ENCODE measurements around the gene INPP4B. TPM values are rescaled to one million over a fixed set of nuclear protein-coding genes. Genes with fewer than 3 reads are reported as not detected.

The INPP4B gene
- total and polyA plus RNA-seq, 2 donors from 2014 or later: 2.6 to 18.9 TPM

DNA sequence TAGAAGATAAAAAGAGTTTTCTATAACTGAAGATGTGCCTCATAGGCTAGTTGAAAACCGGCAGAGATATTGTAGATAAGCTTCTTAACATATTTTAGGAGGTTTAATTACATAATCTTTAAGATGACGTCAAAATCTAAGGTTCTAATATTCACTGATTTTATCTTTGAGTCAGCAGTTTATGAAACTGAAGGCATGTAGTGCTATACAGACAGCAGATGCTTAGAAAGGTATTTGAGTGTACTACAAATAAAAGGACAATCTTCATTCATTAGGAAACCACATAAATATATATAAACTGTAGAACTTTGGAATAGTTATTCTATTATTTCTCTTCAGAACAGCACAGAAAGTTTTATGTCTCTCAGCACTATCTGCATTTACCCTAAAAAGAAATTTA is 704.9 kb downstream of the INPP4B start:
- H3K27me3 ChIP-seq (ENCODE audit: control insufficient read depth, insufficient read depth, low read length): no peaks in the 10 kb centered on the region
- H3K4me1 ChIP-seq (ENCODE audit: control insufficient read depth in 2 of 3, insufficient read depth in 2 of 3, low read depth in 1 of 3, low read length in 3 of 3): no peaks in the 10 kb centered on the region
- H3K9me3 ChIP-seq (ENCODE audit: control insufficient read depth in 2 of 3, insufficient read depth in 1 of 3, low read length in 3 of 3): no peaks in the 10 kb centered on the region
- FAIRE-seq (no peak), DNase-seq (no peak)
- no peak overlapping the region for H3K27ac ChIP-seq (ENCODE audit: low read depth in 2 of 2, low read length in 2 of 2)
- H3K4me3 ChIP-seq (ENCODE audit: low read length in 3 of 3): no peak overlapping the region
- TF ChIP-seq, protein P1, sequence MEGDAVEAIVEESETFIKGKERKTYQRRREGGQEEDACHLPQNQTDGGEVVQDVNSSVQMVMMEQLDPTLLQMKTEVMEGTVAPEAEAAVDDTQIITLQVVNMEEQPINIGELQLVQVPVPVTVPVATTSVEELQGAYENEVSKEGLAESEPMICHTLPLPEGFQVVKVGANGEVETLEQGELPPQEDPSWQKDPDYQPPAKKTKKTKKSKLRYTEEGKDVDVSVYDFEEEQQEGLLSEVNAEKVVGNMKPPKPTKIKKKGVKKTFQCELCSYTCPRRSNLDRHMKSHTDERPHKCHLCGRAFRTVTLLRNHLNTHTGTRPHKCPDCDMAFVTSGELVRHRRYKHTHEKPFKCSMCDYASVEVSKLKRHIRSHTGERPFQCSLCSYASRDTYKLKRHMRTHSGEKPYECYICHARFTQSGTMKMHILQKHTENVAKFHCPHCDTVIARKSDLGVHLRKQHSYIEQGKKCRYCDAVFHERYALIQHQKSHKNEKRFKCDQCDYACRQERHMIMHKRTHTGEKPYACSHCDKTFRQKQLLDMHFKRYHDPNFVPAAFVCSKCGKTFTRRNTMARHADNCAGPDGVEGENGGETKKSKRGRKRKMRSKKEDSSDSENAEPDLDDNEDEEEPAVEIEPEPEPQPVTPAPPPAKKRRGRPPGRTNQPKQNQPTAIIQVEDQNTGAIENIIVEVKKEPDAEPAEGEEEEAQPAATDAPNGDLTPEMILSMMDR (IDR thresholded peaks at IDR 0.05; ENCODE audit: borderline replicate concordance, extremely low read depth, insufficient read depth): no peak
- no peaks in the 10 kb centered on the region for H3K36me3 ChIP-seq (ENCODE audit: control insufficient read depth in 2 of 3, insufficient read depth in 3 of 3, low read length in 3 of 3)
- H3K9ac ChIP-seq (ENCODE audit: low read length in 3 of 3): no peak overlapping the region
- intact Hi-C loops (cut with DNase I): no loop called here

DNA sequence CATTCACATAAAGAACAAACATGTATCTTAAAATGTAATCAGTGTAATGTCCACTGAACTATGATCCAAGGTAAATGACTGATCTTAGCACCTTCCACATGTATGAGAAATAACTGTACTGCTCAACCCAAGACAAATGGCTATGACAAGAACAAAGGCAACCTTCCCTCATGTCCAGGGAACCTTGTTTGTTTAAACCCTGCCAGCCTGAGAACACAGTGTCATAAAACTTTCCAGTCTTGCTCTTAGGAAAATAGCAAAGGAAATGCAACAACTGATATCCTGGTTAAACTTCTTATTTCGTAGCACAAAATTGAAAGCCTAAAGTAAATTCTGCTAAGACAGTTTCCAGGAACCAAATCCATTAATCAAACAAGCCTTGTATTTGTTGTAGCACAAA is 715.4 kb downstream of the INPP4B start:
- H3K9ac ChIP-seq (ENCODE audit: low read length in 3 of 3): no peak overlapping the region
- intact Hi-C loops (cut with DNase I): no loop called here
- peaks cover 0 to 18% (median 0%) of the 10 kb centered on the region in 3 donors for H3K4me1 ChIP-seq (ENCODE audit: control insufficient read depth in 2 of 3, insufficient read depth in 2 of 3, low read depth in 1 of 3, low read length in 3 of 3)
- FAIRE-seq (no peak), DNase-seq (peak in 3 of 5 donors; percentile 14 to 65 (median 55))
- no peaks in the 10 kb centered on the region for H3K36me3 ChIP-seq (ENCODE audit: control insufficient read depth in 2 of 3, insufficient read depth in 3 of 3, low read length in 3 of 3)
- no peak overlapping the region for H3K4me3 ChIP-seq (ENCODE audit: low read length in 3 of 3)
- TF ChIP-seq, protein P1 (IDR thresholded peaks at IDR 0.05; ENCODE audit: borderline replicate concordance, extremely low read depth, insufficient read depth): no peak
- H3K9me3 ChIP-seq (ENCODE audit: control insufficient read depth in 2 of 3, insufficient read depth in 1 of 3, low read length in 3 of 3): no peaks in the 10 kb centered on the region
- no peak overlapping the region for H3K27ac ChIP-seq (ENCODE audit: low read depth in 2 of 2, low read length in 2 of 2)
- H3K27me3 ChIP-seq (ENCODE audit: control insufficient read depth, insufficient read depth, low read length): no peaks in the 10 kb centered on the region

DNA sequence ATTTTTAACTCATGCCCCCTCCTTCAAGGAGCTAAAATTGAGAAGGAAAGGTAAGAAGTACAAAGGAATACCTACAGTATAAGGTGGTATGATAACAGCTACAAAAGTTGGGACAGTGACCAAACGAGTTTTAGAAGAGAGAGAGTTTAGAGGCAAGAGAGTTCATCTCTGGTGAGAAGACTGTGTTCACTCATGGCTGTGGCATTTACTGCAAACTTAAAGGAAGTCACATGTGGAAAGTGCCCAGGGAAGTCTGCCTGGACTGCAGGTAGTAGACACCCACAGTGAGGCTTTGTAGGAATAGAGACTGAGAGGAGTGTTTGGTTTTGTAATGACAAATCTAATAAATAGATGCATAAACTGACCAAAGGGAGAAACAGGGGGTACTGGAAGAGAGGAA is 716.2 kb downstream of the INPP4B start:
- TF ChIP-seq, protein P1 (IDR thresholded peaks at IDR 0.05; ENCODE audit: borderline replicate concordance, extremely low read depth, insufficient read depth): no peak
- no peaks in the 10 kb centered on the region for H3K27me3 ChIP-seq (ENCODE audit: control insufficient read depth, insufficient read depth, low read length)
- intact Hi-C loops (cut with DNase I): loop anchor here (10.0 kb wide), 1 partner anchor 585 kb away; no protein-coding TSS in a partner anchor
- H3K4me1 ChIP-seq (ENCODE audit: control insufficient read depth in 2 of 3, insufficient read depth in 2 of 3, low read depth in 1 of 3, low read length in 3 of 3): peaks cover 0 to 18% (median 0%) of the 10 kb centered on the region in 3 donors
- H3K27ac ChIP-seq (ENCODE audit: low read depth in 2 of 2, low read length in 2 of 2): no peak overlapping the region
- H3K9me3 ChIP-seq (ENCODE audit: control insufficient read depth in 2 of 3, insufficient read depth in 1 of 3, low read length in 3 of 3): no peaks in the 10 kb centered on the region
- no peak overlapping the region for H3K9ac ChIP-seq (ENCODE audit: low read length in 3 of 3)
- DNase-seq (no peak), FAIRE-seq (no peak)
- H3K4me3 ChIP-seq (ENCODE audit: low read length in 3 of 3): no peak overlapping the region
- no peaks in the 10 kb centered on the region for H3K36me3 ChIP-seq (ENCODE audit: control insufficient read depth in 2 of 3, insufficient read depth in 3 of 3, low read length in 3 of 3)

DNA sequence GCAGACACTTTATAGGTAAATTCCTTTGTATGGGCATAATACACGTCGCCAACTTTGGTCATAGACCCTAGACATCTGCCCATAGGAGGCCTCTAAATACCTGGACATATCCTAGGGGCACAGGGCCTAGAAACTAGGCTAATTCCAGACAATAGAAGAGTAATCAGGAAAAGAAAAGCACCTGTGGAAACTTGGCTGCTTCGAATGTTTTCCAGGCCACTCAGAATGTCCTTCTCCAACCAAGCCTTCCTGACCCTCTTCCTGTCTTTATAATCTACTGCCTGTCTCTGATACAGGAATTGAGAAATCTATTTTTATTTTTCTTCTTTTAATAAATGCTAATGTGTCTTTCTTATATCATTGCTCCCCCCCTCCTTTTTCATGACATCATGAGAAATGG is 716.6 kb downstream of the INPP4B start:
- H3K36me3 ChIP-seq (ENCODE audit: control insufficient read depth in 2 of 3, insufficient read depth in 3 of 3, low read length in 3 of 3): no peaks in the 10 kb centered on the region
- no peak overlapping the region for H3K4me3 ChIP-seq (ENCODE audit: low read length in 3 of 3)
- DNase-seq: peak in 1 of 5 donors; percentile 12
- TF ChIP-seq, protein P1 (IDR thresholded peaks at IDR 0.05; ENCODE audit: borderline replicate concordance, extremely low read depth, insufficient read depth): no peak
- H3K9ac ChIP-seq (ENCODE audit: low read length in 3 of 3): no peak overlapping the region
- no peak for FAIRE-seq
- H3K4me1 ChIP-seq (ENCODE audit: control insufficient read depth in 2 of 3, insufficient read depth in 2 of 3, low read depth in 1 of 3, low read length in 3 of 3): peaks cover 0 to 18% (median 0%) of the 10 kb centered on the region in 3 donors
- H3K27me3 ChIP-seq (ENCODE audit: control insufficient read depth, insufficient read depth, low read length): no peaks in the 10 kb centered on the region
- no peaks in the 10 kb centered on the region for H3K9me3 ChIP-seq (ENCODE audit: control insufficient read depth in 2 of 3, insufficient read depth in 1 of 3, low read length in 3 of 3)
- no peak overlapping the region for H3K27ac ChIP-seq (ENCODE audit: low read depth in 2 of 2, low read length in 2 of 2)
- intact Hi-C loops (cut with DNase I): loop anchor here (10.0 kb wide), 1 partner anchor 585 kb away; no protein-coding TSS in a partner anchor
